ENCODE results near the gene ATOH8. TPM values are rescaled to one million over a fixed set of nuclear protein-coding genes. Genes with fewer than 3 reads are reported as not detected.

ATOH8 gene
- total RNA-seq, 1 donor from 2014 or later = 0.18 TPM

- intact Hi-C loops (cut with micrococcal nuclease) = loop anchor here (10.0 kb wide), 1 partner anchor 320 kb away; no protein-coding TSS in a partner anchor
Measured at GRCh38 chr2:85754313-85755095, 713 bp downstream of the ATOH8 start.

- intact Hi-C loops (cut with micrococcal nuclease) = loop anchor here (10.0 kb wide), 1 partner anchor 319 kb away; no protein-coding TSS in a partner anchor
Measured at GRCh38 chr2:85755122-85756027, 1.6 kb downstream of the ATOH8 start.

GRCh38 chr2:85756195-85756594 is 2.4 kb downstream of the ATOH8 start:
- intact Hi-C loops (cut with micrococcal nuclease) = loop anchor here (10.0 kb wide), 1 partner anchor 319 kb away; no protein-coding TSS in a partner anchor

- intact Hi-C loops (cut with micrococcal nuclease) = loop anchor here (10.0 kb wide), 1 partner anchor 318 kb away; no protein-coding TSS in a partner anchor
Measured at GRCh38 chr2:85756822-85757435, 3.1 kb downstream of the ATOH8 start.

GRCh38 chr2:85757860-85758259 is 4.1 kb downstream of the ATOH8 start:
- intact Hi-C loops (cut with micrococcal nuclease) = loop anchor here (10.0 kb wide), 1 partner anchor 317 kb away; no protein-coding TSS in a partner anchor

GRCh38 chr2:85758361-85759256 is 4.8 kb downstream of the ATOH8 start:
- intact Hi-C loops (cut with micrococcal nuclease) = loop anchor here (10.0 kb wide), 1 partner anchor 316 kb away; no protein-coding TSS in a partner anchor

GRCh38 chr2:85759257-85759613 is 5.4 kb downstream of the ATOH8 start:
- intact Hi-C loops (cut with micrococcal nuclease) = loop anchor here (10.0 kb wide), 1 partner anchor 316 kb away; no protein-coding TSS in a partner anchor

- intact Hi-C loops (cut with micrococcal nuclease) = no loop called here
Measured at GRCh38 chr2:85760371-85760770, 6.6 kb downstream of the ATOH8 start.

GRCh38 chr2:85760872-85761271 is 7.1 kb downstream of the ATOH8 start:
- intact Hi-C loops (cut with micrococcal nuclease) = no loop called here

- intact Hi-C loops (cut with micrococcal nuclease) = no loop called here
Measured at GRCh38 chr2:85761512-85761944, 7.7 kb downstream of the ATOH8 start.

- intact Hi-C loops (cut with micrococcal nuclease) = no loop called here
Measured at GRCh38 chr2:85761946-85762345, 8.2 kb downstream of the ATOH8 start.

- intact Hi-C loops (cut with micrococcal nuclease) = no loop called here
Measured at GRCh38 chr2:85763132-85763531, 9.3 kb downstream of the ATOH8 start.

- intact Hi-C loops (cut with micrococcal nuclease) = no loop called here
Measured at GRCh38 chr2:85763831-85764230, 10.0 kb downstream of the ATOH8 start.

GRCh38 chr2:85765081-85765731 is 11.4 kb downstream of the ATOH8 start:
- intact Hi-C loops (cut with micrococcal nuclease) = no loop called here

- intact Hi-C loops (cut with micrococcal nuclease) = no loop called here
Measured at GRCh38 chr2:85766229-85766628, 12.4 kb downstream of the ATOH8 start.

- intact Hi-C loops (cut with micrococcal nuclease) = no loop called here
Measured at GRCh38 chr2:85767803-85768665, 14.2 kb downstream of the ATOH8 start.

- intact Hi-C loops (cut with micrococcal nuclease) = no loop called here
Measured at GRCh38 chr2:85768713-85769112, 14.9 kb downstream of the ATOH8 start.

- intact Hi-C loops (cut with micrococcal nuclease) = no loop called here
Measured at GRCh38 chr2:85769236-85769982, 15.6 kb downstream of the ATOH8 start.
